GM12864 (cell line): ENCODE measurements around the gene OR2B6.
"Not testable (repeated sequence)": the region's sequence is repeated elsewhere in the genome, so short reads cannot be mapped to it uniquely, and the experiment has no call there.

Experiments used
- DNase-seq: peaks from one replicate; pipeline ENCODE4 v3.0.0-alpha.2; 2011; ENCODE audit warnings: low read depth
- H3K4me3 ChIP-seq: 2 replicates; pipeline ENCODE4 v1.5.1; 2011; ENCODE audit warnings: mild to moderate bottlenecking, low read depth, low read length, control low read depth
- CTCF ChIP-seq: IDR thresholded peaks from 2 replicates; pipeline ENCODE4 v1.5.1; 2011; ENCODE audit warnings: low read depth, mild to moderate bottlenecking, moderate library complexity, low read length, control low read depth, inconsistent platforms; ENCODE audit errors: missing control alignments

Gene OR2B6

GRCh38 chr6:27956941-27957340, at the start of gene OR2B6:
OR2B6 (plus strand) TSS chr6:27957241; CDS start chr6:27957241, 0 bp downstream.
- DNase-seq, result no peak
- no peak for TF ChIP-seq CTCF
- no peak within 1 kb of the TSS for H3K4me3 ChIP-seq

GRCh38 chr6:27908017-27908416, 49.0 kb upstream of the OR2B6 start:
- no peak for DNase-seq

GRCh38 chr6:27911956-27912446, 45.0 kb upstream of the OR2B6 start, which contains the start of gene OR2B2:
OR2B2 (minus strand) TSS chr6:27912396; CDS start chr6:27912319, 77 bp downstream.
- TF ChIP-seq CTCF, result no peak
- DNase-seq, result no peak
- no peak within 1 kb of the TSS for H3K4me3 ChIP-seq

More at GRCh38 chr6:27908017-27908416, 49.0 kb upstream of the OR2B6 start:
- TF ChIP-seq CTCF, result no peak
- no peak overlapping the region for H3K4me3 ChIP-seq

- DNase-seq, result no peak
- TF ChIP-seq CTCF, result no peak
- no peak overlapping the region for H3K4me3 ChIP-seq
Measured at GRCh38 chr6:27922949-27923348, 34.1 kb upstream of the OR2B6 start.

GRCh38 chr6:27924179-27924578, 32.9 kb upstream of the OR2B6 start:
- no peak for DNase-seq
- H3K4me3 ChIP-seq, result no peak overlapping the region
- no peak for TF ChIP-seq CTCF

GRCh38 chr6:27928041-27928440, 29.0 kb upstream of the OR2B6 start:
- not testable (repeated sequence) for H3K4me3 ChIP-seq, DNase-seq

- DNase-seq, H3K4me3 ChIP-seq: not testable (repeated sequence)
Measured at GRCh38 chr6:27929930-27930329, 27.1 kb upstream of the OR2B6 start.

GRCh38 chr6:27931209-27931608, 25.8 kb upstream of the OR2B6 start:
- no peak for TF ChIP-seq CTCF
- H3K4me3 ChIP-seq, result no peak overlapping the region
- DNase-seq, result no peak
